Measurements from ENCODE around the gene BMAL2. TPM values are rescaled to one million over a fixed set of nuclear protein-coding genes. Genes with fewer than 3 reads are reported as not detected.

The BMAL2 gene
- total RNA-seq, 1 donor from 2014 or later: 7.9 TPM

DNA sequence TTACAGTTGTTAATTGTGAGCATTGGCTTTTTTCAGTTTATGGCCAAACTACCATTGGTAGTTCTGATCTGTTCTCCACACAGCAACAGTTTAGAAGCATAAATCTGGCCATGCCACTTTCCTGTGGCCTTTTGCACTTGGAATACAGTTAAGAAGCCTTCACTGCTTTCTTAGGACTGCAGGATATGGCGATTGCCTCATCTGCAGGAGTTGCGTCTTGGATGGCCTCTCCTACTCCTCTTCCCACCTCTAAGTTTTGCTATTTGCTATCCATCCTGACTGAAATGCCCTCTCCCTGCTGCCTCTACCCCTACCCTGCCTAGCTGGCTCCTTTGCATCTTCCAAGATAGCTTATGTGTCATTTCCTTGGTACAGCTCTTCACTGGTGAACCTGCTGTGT lies 12.8 kb upstream of the BMAL2 start:
- no peaks in the 10 kb centered on the region for H3K4me1 Mint-ChIP-seq (ENCODE audit: unreplicated experiment)
- DNase-seq (ENCODE audit: low spot score): no peak
- H3K9me3 Mint-ChIP-seq (ENCODE audit: unreplicated experiment): no peaks in the 10 kb centered on the region
- H3K27me3 Mint-ChIP-seq (ENCODE audit: unreplicated experiment): no peaks in the 10 kb centered on the region
- TF ChIP-seq, protein P1, sequence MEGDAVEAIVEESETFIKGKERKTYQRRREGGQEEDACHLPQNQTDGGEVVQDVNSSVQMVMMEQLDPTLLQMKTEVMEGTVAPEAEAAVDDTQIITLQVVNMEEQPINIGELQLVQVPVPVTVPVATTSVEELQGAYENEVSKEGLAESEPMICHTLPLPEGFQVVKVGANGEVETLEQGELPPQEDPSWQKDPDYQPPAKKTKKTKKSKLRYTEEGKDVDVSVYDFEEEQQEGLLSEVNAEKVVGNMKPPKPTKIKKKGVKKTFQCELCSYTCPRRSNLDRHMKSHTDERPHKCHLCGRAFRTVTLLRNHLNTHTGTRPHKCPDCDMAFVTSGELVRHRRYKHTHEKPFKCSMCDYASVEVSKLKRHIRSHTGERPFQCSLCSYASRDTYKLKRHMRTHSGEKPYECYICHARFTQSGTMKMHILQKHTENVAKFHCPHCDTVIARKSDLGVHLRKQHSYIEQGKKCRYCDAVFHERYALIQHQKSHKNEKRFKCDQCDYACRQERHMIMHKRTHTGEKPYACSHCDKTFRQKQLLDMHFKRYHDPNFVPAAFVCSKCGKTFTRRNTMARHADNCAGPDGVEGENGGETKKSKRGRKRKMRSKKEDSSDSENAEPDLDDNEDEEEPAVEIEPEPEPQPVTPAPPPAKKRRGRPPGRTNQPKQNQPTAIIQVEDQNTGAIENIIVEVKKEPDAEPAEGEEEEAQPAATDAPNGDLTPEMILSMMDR (IDR thresholded peaks at IDR 0.05; ENCODE audit: unreplicated experiment): no peak
- H3K36me3 Mint-ChIP-seq (ENCODE audit: low read depth, unreplicated experiment): peaks cover 11% of the 10 kb centered on the region
- H3K4me3 Mint-ChIP-seq (ENCODE audit: unreplicated experiment): no peak overlapping the region
- H3K27ac Mint-ChIP-seq (ENCODE audit: unreplicated experiment): no peak overlapping the region

DNA sequence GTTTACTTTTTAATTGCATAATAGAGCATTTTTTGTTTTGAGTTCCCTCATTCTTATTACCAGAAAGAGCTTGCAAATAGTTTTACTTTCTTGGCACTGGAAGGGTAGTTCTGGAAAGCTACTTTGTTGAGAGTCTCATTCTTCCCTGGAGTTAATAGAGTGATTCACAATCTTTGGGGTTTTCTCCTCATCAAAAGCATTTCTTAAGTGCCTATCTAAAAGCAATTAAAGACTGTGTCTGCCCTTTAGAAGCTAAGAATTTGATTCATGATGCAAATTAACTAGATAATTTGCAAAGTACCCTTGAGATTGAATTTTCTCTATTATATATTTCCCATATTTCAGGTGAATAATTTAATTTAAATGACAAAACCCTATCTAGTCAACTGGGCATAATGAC lies 8.1 kb upstream of the BMAL2 start:
- TF ChIP-seq, protein P1 (IDR thresholded peaks at IDR 0.05; ENCODE audit: unreplicated experiment): no peak
- H3K9me3 Mint-ChIP-seq (ENCODE audit: unreplicated experiment): no peaks in the 10 kb centered on the region
- no peaks in the 10 kb centered on the region for H3K27me3 Mint-ChIP-seq (ENCODE audit: unreplicated experiment)
- no peak overlapping the region for H3K27ac Mint-ChIP-seq (ENCODE audit: unreplicated experiment)
- DNase-seq (ENCODE audit: low spot score): no peak
- H3K36me3 Mint-ChIP-seq (ENCODE audit: low read depth, unreplicated experiment): peaks cover 8% of the 10 kb centered on the region
- H3K4me1 Mint-ChIP-seq (ENCODE audit: unreplicated experiment): no peaks in the 10 kb centered on the region
- no peak overlapping the region for H3K4me3 Mint-ChIP-seq (ENCODE audit: unreplicated experiment)

DNA sequence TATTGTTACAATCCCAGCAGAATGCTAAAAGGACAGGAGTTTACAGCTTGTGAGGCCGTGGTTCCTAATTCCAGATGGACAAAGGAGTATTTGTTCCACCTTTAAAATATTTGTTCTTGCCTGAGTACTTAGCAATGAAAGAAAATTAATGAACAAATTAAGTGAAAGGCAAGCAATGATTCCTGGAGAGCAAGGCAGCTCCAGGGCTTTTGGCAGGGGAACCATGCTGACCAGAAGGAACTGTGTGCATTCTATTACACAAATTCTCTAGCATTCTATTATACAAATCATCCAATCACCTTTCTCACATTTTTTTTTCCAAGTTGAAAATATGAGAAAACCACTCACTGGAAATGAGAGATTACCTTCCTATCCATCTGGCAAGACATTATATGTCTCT lies 1.8 kb upstream of the BMAL2 start:
- DNase-seq (ENCODE audit: low spot score): no peak
- H3K27me3 Mint-ChIP-seq (ENCODE audit: unreplicated experiment): peaks cover 5% of the 10 kb centered on the region
- TF ChIP-seq, protein P1 (IDR thresholded peaks at IDR 0.05; ENCODE audit: unreplicated experiment): no peak
- peak overlapping the region; percentile 4 for H3K27ac Mint-ChIP-seq (ENCODE audit: unreplicated experiment)
- no peak overlapping the region for H3K4me3 Mint-ChIP-seq (ENCODE audit: unreplicated experiment)
- no peaks in the 10 kb centered on the region for H3K9me3 Mint-ChIP-seq (ENCODE audit: unreplicated experiment)
- H3K36me3 Mint-ChIP-seq (ENCODE audit: low read depth, unreplicated experiment): peaks cover 4% of the 10 kb centered on the region
- peaks cover 5% of the 10 kb centered on the region for H3K4me1 Mint-ChIP-seq (ENCODE audit: unreplicated experiment)

DNA sequence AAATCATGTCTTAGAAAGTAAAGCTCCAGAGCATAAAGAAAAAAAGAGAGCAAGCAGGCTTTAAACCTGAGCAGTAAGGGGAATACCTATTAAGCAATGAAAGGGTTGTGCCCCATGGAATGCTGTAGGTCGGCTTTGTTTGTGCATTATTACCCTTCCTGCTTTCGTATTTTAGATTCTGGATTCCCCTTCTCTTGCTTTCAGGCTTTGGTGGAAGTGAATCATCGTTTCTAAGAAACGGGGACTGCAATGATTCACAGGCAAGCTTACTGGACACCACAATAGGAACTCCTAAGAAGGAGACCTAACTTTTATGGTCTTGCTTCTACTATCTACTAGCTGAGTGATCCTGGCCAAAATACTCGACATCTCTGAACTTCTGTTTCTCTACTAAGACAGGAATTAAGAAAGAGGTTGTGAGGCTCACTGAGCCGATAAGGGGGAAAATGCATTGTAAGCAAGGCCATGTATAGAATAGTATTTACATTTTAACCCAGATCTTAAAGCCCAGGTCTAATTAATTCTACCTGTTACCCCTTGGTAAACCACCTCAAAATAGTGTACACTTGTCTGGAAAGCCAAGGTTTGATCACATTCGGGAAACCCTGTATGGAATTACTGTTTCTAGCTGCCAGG lies 1.2 kb upstream of the BMAL2 start:
- no peak for DNase-seq (ENCODE audit: low spot score)

GRCh38 chr12:27331927-27332324 lies 710 bp upstream of the BMAL2 start:
- Mint-ChIP-seq H3K27me3 (ENCODE audit: unreplicated experiment) (peaks cover 5% of the 10 kb centered on the region), H3K9me3 (ENCODE audit: unreplicated experiment) (no peaks in the 10 kb centered on the region), H3K4me1 (ENCODE audit: unreplicated experiment) (peaks cover 5% of the 10 kb centered on the region), H3K4me3 (ENCODE audit: unreplicated experiment) (peak overlapping the region; percentile 86), H3K27ac (ENCODE audit: unreplicated experiment) (no peak overlapping the region), H3K36me3 (ENCODE audit: low read depth, unreplicated experiment) (no peaks in the 10 kb centered on the region)
- TF ChIP-seq, protein P1 (IDR thresholded peaks at IDR 0.05; ENCODE audit: unreplicated experiment): no peak
- no peak for DNase-seq (ENCODE audit: low spot score)

More for the DNA sequence above, 1.2 kb upstream of the BMAL2 start:
- Mint-ChIP-seq H3K4me1 (ENCODE audit: unreplicated experiment) (peaks cover 5% of the 10 kb centered on the region), H3K4me3 (ENCODE audit: unreplicated experiment) (no peak overlapping the region), H3K27ac (ENCODE audit: unreplicated experiment) (peak overlapping the region; percentile 59), H3K9me3 (ENCODE audit: unreplicated experiment) (no peaks in the 10 kb centered on the region), H3K27me3 (ENCODE audit: unreplicated experiment) (peaks cover 5% of the 10 kb centered on the region), H3K36me3 (ENCODE audit: low read depth, unreplicated experiment) (peaks cover 3% of the 10 kb centered on the region)
- TF ChIP-seq, protein P1 (IDR thresholded peaks at IDR 0.05; ENCODE audit: unreplicated experiment): no peak

All from endothelial cell (in vitro differentiated cells).